ENCODE results near the gene RO60. TPM values are rescaled to one million over a fixed set of nuclear protein-coding genes. Genes with fewer than 3 reads are reported as not detected.

The RO60 gene
- total and polyA plus RNA-seq, 2 donors (not counting 1 experiment from before 2014, with no cell fraction given), result 8.2 to 66.4 TPM

DNA sequence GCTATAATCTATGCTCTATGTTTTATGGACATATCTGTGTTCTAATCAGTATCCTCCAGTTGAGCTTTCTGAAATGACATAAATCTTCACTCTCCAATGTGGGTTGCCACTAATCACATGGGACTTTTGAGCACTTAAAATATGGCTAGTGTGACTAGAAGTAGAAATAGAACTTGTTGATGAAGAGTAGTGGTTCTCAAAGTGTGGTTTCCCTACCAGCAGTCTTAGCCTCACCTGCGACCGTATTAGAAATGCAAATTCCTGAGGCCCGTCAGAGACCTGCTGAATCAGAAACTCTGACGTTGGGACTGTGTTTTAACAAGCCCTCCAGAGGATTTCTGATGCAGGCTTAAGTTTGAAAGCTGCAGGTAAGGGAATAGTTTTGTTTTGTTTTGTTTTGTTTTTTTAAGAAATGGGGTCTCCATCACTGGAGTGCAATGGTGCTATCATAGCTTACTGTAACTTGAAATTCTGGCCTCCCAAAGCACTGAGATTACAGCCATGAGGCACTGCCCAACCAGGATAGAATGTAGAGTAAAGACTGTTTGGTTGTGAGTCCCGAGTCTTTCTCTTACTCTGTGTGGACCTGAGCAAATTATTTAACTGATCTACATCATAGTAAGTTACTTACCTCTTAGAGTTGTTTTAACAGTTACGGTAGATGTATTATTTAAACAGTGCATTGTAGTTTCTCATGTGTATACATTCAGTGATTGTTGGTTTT is 24.1 kb downstream of the RO60 start:
- Mint-ChIP-seq H3K27ac (peak overlapping the region; percentile 37), H3K9me3 (ENCODE audit: insufficient read depth) (no peaks in the 10 kb centered on the region), H3K4me1 (peaks cover 6% of the 10 kb centered on the region), H3K4me3 (peak overlapping the region; percentile 21), H3K27me3 (no peaks in the 10 kb centered on the region)
- intact Hi-C loops (cut with micrococcal nuclease), result no loop called here
- ATAC-seq (ENCODE audit: low read depth), result peak; percentile 74
- no peak overlapping the region for H3K9ac ChIP-seq (ENCODE audit: low read length)
- no peaks in the 10 kb centered on the region for H3K79me2 ChIP-seq (ENCODE audit: control insufficient read depth, insufficient read depth, low read length)
- no peak overlapping the region for H3K4me2 ChIP-seq (replicated peaks; ENCODE audit: low read depth, low read length, poor library complexity, severe bottlenecking)
- no peaks in the 10 kb centered on the region for H3K9me3 ChIP-seq (ENCODE audit: control extremely low read depth in 1 of 3, control insufficient read depth in 2 of 3, insufficient read depth in 1 of 3, low read length in 2 of 3)
- DNase-seq, result peak; percentile 30
- H3K4me1 ChIP-seq (ENCODE audit: control insufficient read depth in 2 of 2, insufficient read depth in 2 of 2, low read length in 2 of 2), result no peaks in the 10 kb centered on the region
- 78% methylated on average over 4 of the region's 6 CpGs for WGBS (ENCODE audit: insufficient coverage)
- POLR2A ChIA-PET, result interaction anchor here (0.5 kb wide), 1 partner anchor 8 kb away, joined by 4 read pairs; no protein-coding TSS in a partner anchor
- no peaks in the 10 kb centered on the region for H3K27me3 ChIP-seq (replicated peaks in 1 of 4; ENCODE audit: control extremely low read depth in 1 of 4, control insufficient read depth in 3 of 4, insufficient read depth in 4 of 4, low read length in 3 of 4)
- CTCF ChIA-PET, result interaction anchor here (1.2 kb wide), 1 partner anchor 29 kb away, joined by 3 read pairs; no protein-coding TSS in a partner anchor
- H3K4me3 ChIP-seq (ENCODE audit: control extremely low read depth in 1 of 5, extremely low read depth in 1 of 5, insufficient read depth in 1 of 5, low read depth in 2 of 5, low read length in 4 of 5), result no peak overlapping the region
- no peak overlapping the region for H2AFZ ChIP-seq (ENCODE audit: insufficient read depth, low read depth, low read length, poor library complexity, severe bottlenecking)
- no peak overlapping the region for H3K27ac ChIP-seq (ENCODE audit: low read length in 2 of 2)
- TF ChIP-seq, protein P1, sequence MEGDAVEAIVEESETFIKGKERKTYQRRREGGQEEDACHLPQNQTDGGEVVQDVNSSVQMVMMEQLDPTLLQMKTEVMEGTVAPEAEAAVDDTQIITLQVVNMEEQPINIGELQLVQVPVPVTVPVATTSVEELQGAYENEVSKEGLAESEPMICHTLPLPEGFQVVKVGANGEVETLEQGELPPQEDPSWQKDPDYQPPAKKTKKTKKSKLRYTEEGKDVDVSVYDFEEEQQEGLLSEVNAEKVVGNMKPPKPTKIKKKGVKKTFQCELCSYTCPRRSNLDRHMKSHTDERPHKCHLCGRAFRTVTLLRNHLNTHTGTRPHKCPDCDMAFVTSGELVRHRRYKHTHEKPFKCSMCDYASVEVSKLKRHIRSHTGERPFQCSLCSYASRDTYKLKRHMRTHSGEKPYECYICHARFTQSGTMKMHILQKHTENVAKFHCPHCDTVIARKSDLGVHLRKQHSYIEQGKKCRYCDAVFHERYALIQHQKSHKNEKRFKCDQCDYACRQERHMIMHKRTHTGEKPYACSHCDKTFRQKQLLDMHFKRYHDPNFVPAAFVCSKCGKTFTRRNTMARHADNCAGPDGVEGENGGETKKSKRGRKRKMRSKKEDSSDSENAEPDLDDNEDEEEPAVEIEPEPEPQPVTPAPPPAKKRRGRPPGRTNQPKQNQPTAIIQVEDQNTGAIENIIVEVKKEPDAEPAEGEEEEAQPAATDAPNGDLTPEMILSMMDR (IDR thresholded peaks at IDR 0.05), result no peak
- TF ChIP-seq EZH2 (IDR thresholded peaks at IDR 0.05; ENCODE audit: borderline replicate concordance, insufficient read depth, low read depth, low read length, poor library complexity, severe bottlenecking), result no peak
- peaks cover 1 to 49% of the 10 kb centered on the region in 2 experiments for H3K36me3 ChIP-seq (replicated peaks in 1 of 2; ENCODE audit: control extremely low read depth in 1 of 2, control insufficient read depth in 1 of 2, extremely low read depth in 1 of 2, insufficient read depth in 2 of 2, low read length in 1 of 2)
- no peaks in the 10 kb centered on the region for H4K20me1 ChIP-seq (ENCODE audit: control insufficient read depth, insufficient read depth, low read length, poor library complexity, severe bottlenecking)

GRCh38 chr1:193085263-193085662 is 25.9 kb downstream of the RO60 start:
- POLR2A ChIA-PET, result no interaction called here
- Histone ChIP-seq H3K4me1 (ENCODE audit: control insufficient read depth in 2 of 2, insufficient read depth in 2 of 2, low read length in 2 of 2) (no peaks in the 10 kb centered on the region), H4K20me1 (ENCODE audit: control insufficient read depth, insufficient read depth, low read length, poor library complexity, severe bottlenecking) (no peaks in the 10 kb centered on the region), H3K27ac (ENCODE audit: low read length in 2 of 2) (no peak overlapping the region), H3K9me3 (ENCODE audit: control extremely low read depth in 1 of 3, control insufficient read depth in 2 of 3, insufficient read depth in 1 of 3, low read length in 2 of 3) (no peaks in the 10 kb centered on the region), H3K36me3 (replicated peaks in 1 of 2; ENCODE audit: control extremely low read depth in 1 of 2, control insufficient read depth in 1 of 2, extremely low read depth in 1 of 2, insufficient read depth in 2 of 2, low read length in 1 of 2) (peaks cover 0 to 38% of the 10 kb centered on the region in 2 experiments), H3K4me3 (ENCODE audit: control extremely low read depth in 1 of 5, extremely low read depth in 1 of 5, insufficient read depth in 1 of 5, low read depth in 2 of 5, low read length in 4 of 5) (no peak overlapping the region), H3K79me2 (ENCODE audit: control insufficient read depth, insufficient read depth, low read length) (no peaks in the 10 kb centered on the region), H3K27me3 (replicated peaks in 1 of 4; ENCODE audit: control extremely low read depth in 1 of 4, control insufficient read depth in 3 of 4, insufficient read depth in 4 of 4, low read length in 3 of 4) (no peaks in the 10 kb centered on the region), H2AFZ (ENCODE audit: insufficient read depth, low read depth, low read length, poor library complexity, severe bottlenecking) (no peak overlapping the region), H3K9ac (ENCODE audit: low read length) (no peak overlapping the region), H3K4me2 (replicated peaks; ENCODE audit: low read depth, low read length, poor library complexity, severe bottlenecking) (no peak overlapping the region)
- no peak for ATAC-seq (ENCODE audit: low read depth)
- CTCF ChIA-PET, result no interaction called here
- TF ChIP-seq, protein P1 (IDR thresholded peaks at IDR 0.05), result no peak
- intact Hi-C loops (cut with micrococcal nuclease), result no loop called here
- Mint-ChIP-seq H3K27ac (no peak overlapping the region), H3K4me1 (peaks cover 6% of the 10 kb centered on the region), H3K27me3 (no peaks in the 10 kb centered on the region), H3K9me3 (ENCODE audit: insufficient read depth) (no peaks in the 10 kb centered on the region), H3K4me3 (no peak overlapping the region)
- DNase-seq, result no peak
- no CpG with 5 or more reads among the region's 1 CpG for WGBS (ENCODE audit: insufficient coverage)
